HepG2 (cell line): ENCODE measurements around the gene TEX19. TPM values are rescaled to one million over a fixed set of nuclear protein-coding genes. Genes with fewer than 3 reads are reported as not detected.

Experiments used
- CBX1 ChIP-seq: IDR thresholded peaks from one replicate; pipeline ENCODE4 v1.6.1; 2016; ENCODE audit warnings: antibody characterized with exemption, low read depth
- ELF3 ChIP-seq: IDR thresholded peaks from 2 replicates; pipeline ENCODE4 v1.6.1; 2016; ENCODE audit warnings: missing genetic modification reagents, missing compliant biosample characterization
- ISX ChIP-seq: sonication (generic); formaldehyde crosslinking; conservative IDR thresholded peaks from 2 replicates; pipeline ENCODE4 v1.5.0; 2020; ENCODE audit warnings: missing genetic modification reagents
- KLF13 ChIP-seq: sonication (generic); formaldehyde crosslinking; IDR thresholded peaks from 2 replicates; pipeline ENCODE4 v1.4.0; 2020; ENCODE audit warnings: mild to moderate bottlenecking, missing genetic modification reagents
- KMT2B ChIP-seq: IDR thresholded peaks from 2 replicates; pipeline ENCODE4 v1.6.1; 2016; ENCODE audit warnings: missing genetic modification reagents, missing compliant biosample characterization
- MEIS2 ChIP-seq: sonication (generic); formaldehyde crosslinking; IDR thresholded peaks from 2 replicates; pipeline ENCODE4 v1.9.0; 2021; ENCODE audit warnings: mild to moderate bottlenecking, missing genetic modification reagents
- MIER2 ChIP-seq: IDR thresholded peaks from 2 replicates; pipeline ENCODE4 v1.6.1; 2016; ENCODE audit warnings: missing biosample characterization, missing genetic modification reagents
- MTA3 ChIP-seq: sonication (generic); formaldehyde crosslinking; IDR thresholded peaks from 2 replicates; pipeline ENCODE4 v1.4.0; 2020; ENCODE audit warnings: missing genetic modification reagents
- NRL ChIP-seq: sonication (generic); formaldehyde crosslinking; IDR thresholded peaks from 2 replicates; pipeline ENCODE4 v1.5.0; 2020; ENCODE audit warnings: missing genetic modification reagents, mild to moderate bottlenecking, moderate library complexity, borderline replicate concordance
- PRMT3 ChIP-seq: sonication (generic); formaldehyde crosslinking; IDR thresholded peaks from 2 replicates; pipeline ENCODE4 v1.8.1; 2022; ENCODE audit warnings: low read depth, mild to moderate bottlenecking, moderate library complexity, missing genetic modification reagents, borderline replicate concordance
- REPIN1 ChIP-seq: sonication (generic); formaldehyde crosslinking; IDR thresholded peaks from 2 replicates; pipeline ENCODE4 v1.8.0; 2022; ENCODE audit warnings: missing genetic modification reagents, low read depth, mild to moderate bottlenecking, borderline replicate concordance
- REXO4 ChIP-seq: sonication (generic); formaldehyde crosslinking; IDR thresholded peaks from 2 replicates; pipeline ENCODE4 v1.8.0; 2022; ENCODE audit warnings: missing genetic modification reagents, mild to moderate bottlenecking, borderline replicate concordance
- SMC3 ChIP-seq: IDR thresholded peaks from 2 replicates; pipeline ENCODE4 v1.6.1; 2011; ENCODE audit warnings: low read length, improper control_type of control experiment
- THAP11 ChIP-seq: IDR thresholded peaks from 2 replicates; pipeline ENCODE4 v1.6.1; 2016; ENCODE audit warnings: missing biosample characterization, missing genetic modification reagents
- TP53 ChIP-seq: sonication (generic); formaldehyde crosslinking; conservative IDR thresholded peaks from 2 replicates; pipeline ENCODE4 v1.4.0; 2020; ENCODE audit warnings: missing genetic modification reagents
- ZIK1 ChIP-seq: sonication (generic); formaldehyde crosslinking; IDR thresholded peaks from 2 replicates; pipeline ENCODE4 v1.5.0; 2020; ENCODE audit warnings: mild to moderate bottlenecking, low read depth, missing genetic modification reagents, borderline replicate concordance
- ZNF430 ChIP-seq: sonication (generic); formaldehyde crosslinking; IDR thresholded peaks from 2 replicates; pipeline ENCODE4 v1.9.0; 2021; ENCODE audit warnings: mild to moderate bottlenecking, missing genetic modification reagents
- ZNF44 ChIP-seq: sonication (generic); formaldehyde crosslinking; IDR thresholded peaks from 2 replicates; pipeline ENCODE4 v1.5.1; 2020; ENCODE audit warnings: mild to moderate bottlenecking, missing genetic modification reagents
- ZNF564 ChIP-seq: sonication (generic); formaldehyde crosslinking; IDR thresholded peaks from 2 replicates; pipeline ENCODE4 v1.8.1; 2023; ENCODE audit warnings: mild to moderate bottlenecking, missing genetic modification reagents
- ZNF572 ChIP-seq: sonication (generic); formaldehyde crosslinking; IDR thresholded peaks from 2 replicates; pipeline ENCODE4 v1.5.1; 2020; ENCODE audit warnings: mild to moderate bottlenecking, missing genetic modification reagents
- ZNF619 ChIP-seq: sonication (generic); formaldehyde crosslinking; IDR thresholded peaks from 2 replicates; pipeline ENCODE4 v1.4.0; 2020; ENCODE audit warnings: mild to moderate bottlenecking, missing genetic modification reagents
- ZNF788 ChIP-seq: sonication (generic); formaldehyde crosslinking; IDR thresholded peaks from 2 replicates; pipeline ENCODE4 v1.5.0; 2020; ENCODE audit warnings: mild to moderate bottlenecking, missing genetic modification reagents, borderline replicate concordance
- ZNF792 ChIP-seq: IDR thresholded peaks from 2 replicates; pipeline ENCODE4 v1.6.1; 2016
- polyA plus RNA-seq, 8 experiments: library from polyadenylated mRNA; depleted of rRNA in 3 of 8; stranded (reverse) in 7 of 8; unstranded in 1 of 8; fragments of >200 nt; fragmentation: Illumina TruSeq in 4 of 8; extraction: Trizol in 4 of 8; gene quantifications; 2 replicates each; pipeline versions ENCODE4 v1.2.1 to v1.2.3, GENCODE V29; 2011 to 2016; ENCODE audit warnings: low read depth in 4 of 8, missing spikeins in 1 of 8, mixed read lengths in 1 of 8; ENCODE audit not compliant: insufficient read depth in 1 of 8
- total RNA-seq, 5 experiments: library from RNA; depleted of rRNA; stranded (reverse); fragments of >200 nt; fragmentation: Illumina TruSeq; extraction: Trizol; gene quantifications; 2 replicates each; pipeline ENCODE4 v1.2.3, GENCODE V29; 2016; ENCODE audit warnings: low read depth in 1 of 5
- TF ChIP-seq, protein P1 (sequence below), 2 experiments: sonication (generic) in 1 of 2; formaldehyde crosslinking in 1 of 2; IDR thresholded peaks; 2 replicates each; pipeline versions ENCODE4 v1.4.0 to v1.6.1; 2016 to 2020; ENCODE audit warnings: borderline replicate concordance in 1 of 2, low read depth in 1 of 2, mild to moderate bottlenecking in 1 of 2, missing genetic modification reagents in 1 of 2
- TF ChIP-seq, protein P2 (sequence below): sonication (generic); formaldehyde crosslinking; IDR thresholded peaks from 2 replicates; pipeline ENCODE4 v1.8.1; 2023; ENCODE audit warnings: mild to moderate bottlenecking, moderate library complexity, missing genetic modification reagents
- TF ChIP-seq, protein P3 (sequence below): sonication (generic); formaldehyde crosslinking; IDR thresholded peaks from 2 replicates; pipeline ENCODE4 v1.4.0; 2020; ENCODE audit warnings: missing genetic modification reagents

The TEX19 gene
- total and polyA plus RNA-seq, 2 of the 13 experiments (the other 11 are each of a cell fraction or from before 2014, with no cell fraction given): 1.3 to 6.0 TPM

DNA sequence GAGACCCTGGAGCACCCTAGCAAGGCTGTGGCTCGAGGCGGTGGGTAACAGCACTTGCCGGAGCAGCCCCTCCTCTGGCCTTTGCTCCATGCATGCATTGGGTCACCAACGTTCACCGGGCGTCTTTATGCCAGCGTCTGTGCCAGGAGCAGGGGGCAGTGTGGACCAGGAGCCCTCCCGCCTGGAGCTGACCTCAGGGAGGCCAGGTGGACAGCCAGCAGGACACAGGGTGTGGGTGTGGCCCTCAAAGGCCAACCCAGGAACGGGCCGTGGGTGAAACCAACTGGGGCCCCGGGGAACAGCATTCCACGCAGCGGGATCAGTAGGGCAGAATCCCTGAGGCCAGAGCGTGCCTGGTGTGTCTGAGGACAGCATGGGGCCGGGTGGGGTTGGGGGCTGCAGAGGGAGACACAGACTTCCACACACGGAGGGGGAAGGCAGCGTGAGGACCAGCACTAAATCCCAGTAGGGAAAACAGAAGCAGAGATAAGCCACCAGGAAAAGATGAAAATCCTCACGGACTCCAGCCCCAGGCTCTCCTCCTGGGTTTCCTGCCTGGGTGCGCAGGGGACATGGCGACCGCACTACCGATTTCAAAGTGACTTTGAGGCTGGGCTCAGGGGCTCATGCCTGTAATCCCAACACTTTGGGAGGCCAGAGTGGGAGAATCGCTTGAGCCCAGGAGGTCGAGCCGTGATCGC lies 38.8 kb upstream of the TEX19 start (continued):
- TF ChIP-seq ZNF44: no peak
- no peak; the same call in none of the 2 replicates for TF ChIP-seq THAP11 (CRISPR knock-in tag)
- TF ChIP-seq ELF3 (CRISPR knock-in tag): no peak
- TF ChIP-seq, protein P1, sequence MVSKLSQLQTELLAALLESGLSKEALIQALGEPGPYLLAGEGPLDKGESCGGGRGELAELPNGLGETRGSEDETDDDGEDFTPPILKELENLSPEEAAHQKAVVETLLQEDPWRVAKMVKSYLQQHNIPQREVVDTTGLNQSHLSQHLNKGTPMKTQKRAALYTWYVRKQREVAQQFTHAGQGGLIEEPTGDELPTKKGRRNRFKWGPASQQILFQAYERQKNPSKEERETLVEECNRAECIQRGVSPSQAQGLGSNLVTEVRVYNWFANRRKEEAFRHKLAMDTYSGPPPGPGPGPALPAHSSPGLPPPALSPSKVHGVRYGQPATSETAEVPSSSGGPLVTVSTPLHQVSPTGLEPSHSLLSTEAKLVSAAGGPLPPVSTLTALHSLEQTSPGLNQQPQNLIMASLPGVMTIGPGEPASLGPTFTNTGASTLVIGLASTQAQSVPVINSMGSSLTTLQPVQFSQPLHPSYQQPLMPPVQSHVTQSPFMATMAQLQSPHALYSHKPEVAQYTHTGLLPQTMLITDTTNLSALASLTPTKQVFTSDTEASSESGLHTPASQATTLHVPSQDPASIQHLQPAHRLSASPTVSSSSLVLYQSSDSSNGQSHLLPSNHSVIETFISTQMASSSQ (IDR thresholded peaks at IDR 0.05; ENCODE audit: low read depth): no peak
- TF ChIP-seq, protein P1 (CRISPR knock-in tag; IDR thresholded peaks at IDR 0.05; ENCODE audit: borderline replicate concordance): no peak
- no peak for TF ChIP-seq REXO4 (CRISPR knock-in tag)
- TF ChIP-seq TP53 (CRISPR knock-in tag): peak; percentile 53; the same call in 1 of the 2 replicates
- TF ChIP-seq PRMT3 (CRISPR knock-in tag): no peak
- no peak for TF ChIP-seq ZNF564 (CRISPR knock-in tag)
- TF ChIP-seq CBX1: peak; percentile 61
- no peak for TF ChIP-seq NRL (CRISPR knock-in tag)
- TF ChIP-seq, protein P2, sequence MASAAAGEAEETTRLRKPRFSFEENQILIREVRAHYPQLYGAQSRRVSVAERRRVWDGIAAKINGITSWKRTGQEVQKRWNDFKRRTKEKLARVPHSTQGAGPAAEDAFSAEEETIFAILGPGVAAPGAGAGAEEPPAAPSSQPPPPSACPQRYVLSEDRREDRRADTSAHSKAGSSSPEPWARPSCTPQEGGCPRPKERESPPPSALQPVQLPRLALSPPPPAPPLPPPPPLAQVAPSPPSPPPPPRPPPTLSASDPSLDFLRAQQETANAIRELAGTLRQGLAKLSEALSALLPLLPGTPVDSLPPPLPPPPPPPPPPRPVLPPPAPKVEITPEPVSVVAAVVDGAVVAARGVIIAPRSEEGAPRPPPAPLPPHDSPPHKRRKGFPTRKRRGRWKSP (CRISPR knock-in tag): peak; percentile 27; the same call in 1 of the 2 replicates
- no peak for TF ChIP-seq ZNF572 (CRISPR knock-in tag)
- peak; percentile 60; the same call in 1 of the 2 replicates for TF ChIP-seq ZNF788
- no peak for TF ChIP-seq SMC3
- TF ChIP-seq KLF13 (CRISPR knock-in tag): no peak
- no peak; the same call in 1 of the 2 replicates for TF ChIP-seq ZNF619 (CRISPR knock-in tag)
- TF ChIP-seq MEIS2: no peak
- peak; percentile 35; the same call in 1 of the 2 replicates for TF ChIP-seq ZIK1 (CRISPR knock-in tag)
- TF ChIP-seq, protein P3, sequence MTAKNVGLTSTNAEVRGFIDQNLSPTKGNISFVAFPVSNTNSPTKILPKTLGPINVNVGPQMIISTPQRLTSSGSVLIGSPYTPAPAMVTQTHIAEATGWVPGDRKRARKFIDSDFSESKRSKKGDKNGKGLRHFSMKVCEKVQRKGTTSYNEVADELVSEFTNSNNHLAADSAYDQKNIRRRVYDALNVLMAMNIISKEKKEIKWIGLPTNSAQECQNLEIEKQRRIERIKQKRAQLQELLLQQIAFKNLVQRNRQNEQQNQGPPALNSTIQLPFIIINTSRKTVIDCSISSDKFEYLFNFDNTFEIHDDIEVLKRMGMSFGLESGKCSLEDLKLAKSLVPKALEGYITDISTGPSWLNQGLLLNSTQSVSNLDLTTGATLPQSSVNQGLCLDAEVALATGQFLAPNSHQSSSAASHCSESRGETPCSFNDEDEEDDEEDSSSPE (CRISPR knock-in tag): no peak
- TF ChIP-seq MIER2 (CRISPR knock-in tag): no peak
- peak; percentile 26; the same call in 1 of the 2 replicates for TF ChIP-seq KMT2B (CRISPR knock-in tag)
- TF ChIP-seq MTA3 (CRISPR knock-in tag): no peak
- TF ChIP-seq ISX (CRISPR knock-in tag): no peak
- no peak for TF ChIP-seq REPIN1 (CRISPR knock-in tag)
- TF ChIP-seq ZNF792 (CRISPR knock-in tag): no peak
- no peak for TF ChIP-seq ZNF430 (CRISPR knock-in tag)
